ENCODE results near the gene CYB5D1.

The CYB5D1 gene

GRCh38 chr17:7854078-7854777, 3.6 kb upstream of the CYB5D1 start:
- DNase-seq (ENCODE audit: low read depth) = no peak
- TF ChIP-seq CTCF (IDR thresholded peaks at IDR 0.05; ENCODE audit: insufficient read depth, low read depth, low read length, missing control alignments) = no peak
- no peak overlapping the region for H3K4me3 ChIP-seq (ENCODE audit: low read depth, low read length)

GRCh38 chr17:7854851-7855659, 2.7 kb upstream of the CYB5D1 start, which contains the start of gene TMEM88:
Gene TMEM88 (plus strand): TSS chr17:7855066. CDS start chr17:7855075, 9 bp downstream.
- no peak for DNase-seq (ENCODE audit: low read depth)
- no peak for TF ChIP-seq CTCF (IDR thresholded peaks at IDR 0.05; ENCODE audit: insufficient read depth, low read depth, low read length, missing control alignments)
- H3K4me3 ChIP-seq (ENCODE audit: low read depth, low read length) = peak within 1 kb of the TSS; percentile 78

- peak overlapping the region; percentile 78 for H3K4me3 ChIP-seq (ENCODE audit: low read depth, low read length)
- no peak for DNase-seq (ENCODE audit: low read depth)
- no peak for TF ChIP-seq CTCF (IDR thresholded peaks at IDR 0.05; ENCODE audit: insufficient read depth, low read depth, low read length, missing control alignments)
Measured at GRCh38 chr17:7855660-7856010, 2.2 kb upstream of the CYB5D1 start.

GRCh38 chr17:7856011-7856810, 1.6 kb upstream of the CYB5D1 start:
- peak; percentile 71 for DNase-seq (ENCODE audit: low read depth)
- peak overlapping the region; percentile 78 for H3K4me3 ChIP-seq (ENCODE audit: low read depth, low read length)
- TF ChIP-seq CTCF (IDR thresholded peaks at IDR 0.05; ENCODE audit: insufficient read depth, low read depth, low read length, missing control alignments) = no peak

- TF ChIP-seq CTCF (IDR thresholded peaks at IDR 0.05; ENCODE audit: insufficient read depth, low read depth, low read length, missing control alignments) = peak; percentile 43
- H3K4me3 ChIP-seq (ENCODE audit: low read depth, low read length) = peak within 1 kb of the TSS; percentile 78
- DNase-seq (ENCODE audit: low read depth) = peak; percentile 99
Measured at GRCh38 chr17:7856811-7857712, 741 bp upstream of the CYB5D1 start, which contains the start of gene NAA38. Gene NAA38 (minus strand): TSS chr17:7857559. CDS start chr17:7857463, 96 bp downstream.

- peak; percentile 34 for TF ChIP-seq CTCF (IDR thresholded peaks at IDR 0.05; ENCODE audit: insufficient read depth, low read depth, low read length, missing control alignments)
- H3K4me3 ChIP-seq (ENCODE audit: low read depth, low read length) = peak overlapping the region; percentile 78
- peak; percentile 68 for DNase-seq (ENCODE audit: low read depth)
Measured at GRCh38 chr17:7858522-7858810, 663 bp downstream of the CYB5D1 start.
